T47D (cell line): ENCODE measurements around the gene CDC42EP3.

Experiments used
- DNase-seq, 2 experiments: peaks; one replicate each; pipeline versions ENCODE4 v3.0.0 to v3.0.0-alpha.2; 2011 to 2012; ENCODE audit warnings: low read depth in 1 of 2, low spot score in 1 of 2
- JUND ChIP-seq: IDR thresholded peaks from 2 replicates; pipeline ENCODE4 v1.6.1; 2012; ENCODE audit warnings: low read depth
- in situ Hi-C: cut with HindIII; loops from 2 replicates; pipeline ENCODE4 v1.10.0; 2016; ENCODE audit warnings: low sequenced_read_pairs, low pct_unique_long_range_greater_than_20kb

The CDC42EP3 gene

GRCh38 chr2:37674946-37675345 is 3.5 kb upstream of the CDC42EP3 start:
- in situ Hi-C loops = no loop called here
- no peak for DNase-seq
- no peak for TF ChIP-seq JUND

GRCh38 chr2:37672870-37673184 is 1.4 kb upstream of the CDC42EP3 start:
- no peak for DNase-seq
- in situ Hi-C loops = no loop called here
- no peak for TF ChIP-seq JUND

- in situ Hi-C loops = no loop called here
- DNase-seq = peak; percentile 73 to 82
- no peak for TF ChIP-seq JUND
These were observed 845 bp upstream of the CDC42EP3 start for GRCh38 chr2:37672104-37672869.

- DNase-seq = peak; percentile 44 to 49
- no peak for TF ChIP-seq JUND
- in situ Hi-C loops = no loop called here
These were observed 318 bp upstream of the CDC42EP3 start for GRCh38 chr2:37671816-37672103.

- DNase-seq = no peak
- in situ Hi-C loops = no loop called here
- no peak for TF ChIP-seq JUND
These were observed 949 bp downstream of the CDC42EP3 start for GRCh38 chr2:37670378-37671008.

GRCh38 chr2:37669446-37669845 is 2.0 kb downstream of the CDC42EP3 start:
- no peak for TF ChIP-seq JUND
- DNase-seq = no peak
- in situ Hi-C loops = no loop called here

GRCh38 chr2:37667704-37668103 is 3.7 kb downstream of the CDC42EP3 start:
- no peak for DNase-seq
- in situ Hi-C loops = no loop called here
- no peak for TF ChIP-seq JUND

- in situ Hi-C loops = no loop called here
- TF ChIP-seq JUND = no peak
- no peak for DNase-seq
These were observed 4.7 kb downstream of the CDC42EP3 start for GRCh38 chr2:37666772-37667171.

- DNase-seq = no peak
- no peak for TF ChIP-seq JUND
- in situ Hi-C loops = no loop called here
These were observed 5.7 kb downstream of the CDC42EP3 start for GRCh38 chr2:37665604-37666362.

GRCh38 chr2:37665043-37665442 is 6.4 kb downstream of the CDC42EP3 start:
- in situ Hi-C loops = no loop called here

GRCh38 chr2:37664231-37664643 is 7.2 kb downstream of the CDC42EP3 start:
- TF ChIP-seq JUND = no peak
- DNase-seq = no peak
- in situ Hi-C loops = no loop called here

More at GRCh38 chr2:37665043-37665442, 6.4 kb downstream of the CDC42EP3 start:
- DNase-seq = no peak
- no peak for TF ChIP-seq JUND

- in situ Hi-C loops = no loop called here
- DNase-seq = no peak
- no peak for TF ChIP-seq JUND
These were observed 8.1 kb downstream of the CDC42EP3 start for GRCh38 chr2:37663390-37663789.

GRCh38 chr2:37659723-37660122 is 11.7 kb downstream of the CDC42EP3 start:
- DNase-seq = no peak
- TF ChIP-seq JUND = no peak
- in situ Hi-C loops = no loop called here
